HL-60 (cell line): ENCODE results near the gene DYNC1I1.

Experiments
- CTCF ChIP-seq: IDR thresholded peaks from one replicate; pipeline ENCODE4 v1.5.1; 2011; ENCODE audit warnings: low read length, control low read depth, inconsistent platforms; ENCODE audit not compliant: insufficient read depth
- POLR2AphosphoS5 ChIP-seq: IDR thresholded peaks from 2 replicates; pipeline ENCODE4 v1.6.1; 2012; ENCODE audit warnings: low read depth
- SPI1 ChIP-seq: IDR thresholded peaks from 2 replicates; pipeline ENCODE4 v1.6.1; 2012; ENCODE audit warnings: low read depth, mild to moderate bottlenecking, borderline replicate concordance
- TF ChIP-seq, protein P1 (sequence below): IDR thresholded peaks from 2 replicates; pipeline ENCODE4 v1.6.1; 2012; ENCODE audit warnings: low read depth; ENCODE audit not compliant: insufficient replicate concordance

DNA sequence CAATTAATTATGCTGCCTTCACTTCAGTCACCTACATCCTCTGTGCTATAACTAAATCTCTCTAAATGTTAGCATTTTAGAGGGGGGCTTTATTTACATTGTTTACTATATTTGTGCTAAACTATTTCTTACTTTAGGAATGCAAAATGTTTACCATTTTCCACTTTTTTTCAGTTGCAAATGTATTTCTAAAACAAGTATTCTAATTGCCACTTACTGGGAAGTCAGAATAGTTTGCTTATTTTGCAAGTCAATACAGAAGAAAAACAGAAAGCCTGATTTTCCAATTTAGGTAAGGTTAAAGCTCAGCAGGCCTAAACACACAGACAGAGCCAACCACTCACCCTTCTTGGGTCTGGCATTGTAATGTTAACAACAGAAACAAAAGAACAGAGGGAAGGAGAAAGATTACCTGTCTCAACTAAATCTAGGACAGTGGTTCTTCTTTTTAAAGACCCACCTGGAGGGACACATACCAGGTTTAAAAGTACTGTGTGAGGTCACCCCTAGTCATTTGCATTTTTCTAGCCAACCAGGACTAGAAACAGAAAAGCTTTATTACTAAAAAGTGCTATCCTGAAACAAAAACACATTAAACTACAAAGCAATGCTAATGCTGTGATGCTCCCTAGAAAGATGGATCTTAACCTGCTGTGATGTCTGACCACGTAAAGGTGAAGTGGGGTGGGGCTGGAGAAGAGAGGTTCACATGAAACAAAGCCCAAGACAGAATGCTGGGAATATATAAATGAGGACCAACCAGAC, 371.3 kb downstream of the DYNC1I1 start:
- TF ChIP-seq CTCF = no peak
- no peak for TF ChIP-seq POLR2AphosphoS5
- TF ChIP-seq, protein P1, sequence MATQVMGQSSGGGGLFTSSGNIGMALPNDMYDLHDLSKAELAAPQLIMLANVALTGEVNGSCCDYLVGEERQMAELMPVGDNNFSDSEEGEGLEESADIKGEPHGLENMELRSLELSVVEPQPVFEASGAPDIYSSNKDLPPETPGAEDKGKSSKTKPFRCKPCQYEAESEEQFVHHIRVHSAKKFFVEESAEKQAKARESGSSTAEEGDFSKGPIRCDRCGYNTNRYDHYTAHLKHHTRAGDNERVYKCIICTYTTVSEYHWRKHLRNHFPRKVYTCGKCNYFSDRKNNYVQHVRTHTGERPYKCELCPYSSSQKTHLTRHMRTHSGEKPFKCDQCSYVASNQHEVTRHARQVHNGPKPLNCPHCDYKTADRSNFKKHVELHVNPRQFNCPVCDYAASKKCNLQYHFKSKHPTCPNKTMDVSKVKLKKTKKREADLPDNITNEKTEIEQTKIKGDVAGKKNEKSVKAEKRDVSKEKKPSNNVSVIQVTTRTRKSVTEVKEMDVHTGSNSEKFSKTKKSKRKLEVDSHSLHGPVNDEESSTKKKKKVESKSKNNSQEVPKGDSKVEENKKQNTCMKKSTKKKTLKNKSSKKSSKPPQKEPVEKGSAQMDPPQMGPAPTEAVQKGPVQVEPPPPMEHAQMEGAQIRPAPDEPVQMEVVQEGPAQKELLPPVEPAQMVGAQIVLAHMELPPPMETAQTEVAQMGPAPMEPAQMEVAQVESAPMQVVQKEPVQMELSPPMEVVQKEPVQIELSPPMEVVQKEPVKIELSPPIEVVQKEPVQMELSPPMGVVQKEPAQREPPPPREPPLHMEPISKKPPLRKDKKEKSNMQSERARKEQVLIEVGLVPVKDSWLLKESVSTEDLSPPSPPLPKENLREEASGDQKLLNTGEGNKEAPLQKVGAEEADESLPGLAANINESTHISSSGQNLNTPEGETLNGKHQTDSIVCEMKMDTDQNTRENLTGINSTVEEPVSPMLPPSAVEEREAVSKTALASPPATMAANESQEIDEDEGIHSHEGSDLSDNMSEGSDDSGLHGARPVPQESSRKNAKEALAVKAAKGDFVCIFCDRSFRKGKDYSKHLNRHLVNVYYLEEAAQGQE = no peak
- no peak for TF ChIP-seq SPI1
